Liver (tissue), 9 donors: ENCODE data around the gene HOXB8. TPM values are rescaled to one million over a fixed set of nuclear protein-coding genes. Genes with fewer than 3 reads are reported as not detected.
A peak's percentile ranks its signal among the peaks of the same experiment; 100 is the strongest.

Source experiments
- DNase-seq: peaks from one replicate; pipeline ENCODE4 v3.0.0-alpha.2; 2017; ENCODE audit warnings: low spot score
- H3K27ac ChIP-seq, 2 donors: one replicate each; pipeline ENCODE4 v1.7.0; 2013; ENCODE audit warnings: inconsistent platforms in 2 of 2, low read length in 2 of 2, control low read depth in 1 of 2, low read depth in 1 of 2, mild to moderate bottlenecking in 1 of 2
- H3K27me3 ChIP-seq, 4 donors: one replicate each; pipeline versions ENCODE4 v1.6.1 to v1.7.0; 2013; ENCODE audit warnings: low read length in 3 of 4, inconsistent platforms in 1 of 4, mild to moderate bottlenecking in 1 of 4, moderate library complexity in 1 of 4; ENCODE audit not compliant: control insufficient read depth in 4 of 4, insufficient read depth in 4 of 4
- H3K36me3 ChIP-seq, 4 donors: one replicate each; pipeline versions ENCODE4 v1.6.1 to v1.7.0; 2013; ENCODE audit warnings: low read length in 3 of 4, mild to moderate bottlenecking in 3 of 4, low read depth in 1 of 4, moderate library complexity in 1 of 4; ENCODE audit not compliant: control insufficient read depth in 4 of 4, insufficient read depth in 3 of 4
- H3K4me1 ChIP-seq, 4 donors: one replicate each; pipeline versions ENCODE4 v1.6.1 to v1.7.0; 2013; ENCODE audit warnings: low read length in 3 of 4, mild to moderate bottlenecking in 3 of 4, moderate library complexity in 1 of 4; ENCODE audit not compliant: control insufficient read depth in 4 of 4, insufficient read depth in 4 of 4
- H3K4me3 ChIP-seq, 3 donors: one replicate each; pipeline versions ENCODE4 v1.6.1 to v1.7.0; 2013; ENCODE audit warnings: low read length in 3 of 3, control low read depth in 1 of 3, low read depth in 1 of 3, mild to moderate bottlenecking in 1 of 3
- H3K9ac ChIP-seq, 2 donors: one replicate each; pipeline ENCODE4 v1.7.0; 2013; ENCODE audit warnings: low read length in 2 of 2, mild to moderate bottlenecking in 2 of 2, moderate library complexity in 2 of 2, control low read depth in 1 of 2, low read depth in 1 of 2
- H3K9me3 ChIP-seq, 4 donors: one replicate each; pipeline versions ENCODE4 v1.6.1 to v1.7.0; 2013; ENCODE audit warnings: low read length in 3 of 4; ENCODE audit not compliant: control insufficient read depth in 4 of 4
- EGR1 ChIP-seq, 2 donors: IDR thresholded peaks; 2 replicates each; pipeline ENCODE4 v1.6.1; 2016 to 2018; ENCODE audit warnings: antibody characterized with exemption in 2 of 2, low read depth in 2 of 2
- FOXA1 ChIP-seq: IDR thresholded peaks from 2 replicates; pipeline ENCODE4 v1.6.1; 2016; ENCODE audit warnings: antibody characterized with exemption
- FOXA2 ChIP-seq: IDR thresholded peaks from 2 replicates; pipeline ENCODE4 v1.6.1; 2016; ENCODE audit warnings: antibody characterized with exemption
- HNF4G ChIP-seq: IDR thresholded peaks from 2 replicates; pipeline ENCODE4 v1.6.1; 2016; ENCODE audit warnings: antibody characterized with exemption
- RAD21 ChIP-seq, 2 donors: IDR thresholded peaks; 2 replicates each; pipeline ENCODE4 v1.6.1; 2016; ENCODE audit warnings: antibody characterized with exemption in 2 of 2, mild to moderate bottlenecking in 2 of 2
- RXRA ChIP-seq, 2 donors: IDR thresholded peaks; 2 replicates each; pipeline ENCODE4 v1.6.1; 2017 to 2018; ENCODE audit warnings: antibody characterized with exemption in 2 of 2, mild to moderate bottlenecking in 1 of 2
- SP1 ChIP-seq: IDR thresholded peaks from 2 replicates; pipeline ENCODE4 v1.6.1; 2018; ENCODE audit warnings: antibody characterized with exemption, mild to moderate bottlenecking
- TAF1 ChIP-seq: conservative IDR thresholded peaks from 2 replicates; pipeline ENCODE4 v1.6.1; 2016; ENCODE audit warnings: antibody characterized with exemption, mild to moderate bottlenecking
- YY1 ChIP-seq: IDR thresholded peaks from 2 replicates; pipeline ENCODE4 v1.6.1; 2016; ENCODE audit warnings: antibody characterized with exemption, mild to moderate bottlenecking
- WGBS: extraction: QIAGEN DNeasy Blood & Tissue Kit; methylation state at CpG from one replicate; pipeline ENCODE4 v1.1.7; 2013; 5-methylcytosine and 5-hydroxymethylcytosine counted together
- polyA plus RNA-seq, 2 donors: library from polyadenylated mRNA; stranded (reverse) in 1 of 2; unstranded in 1 of 2; fragments of 200-250 nt in 1 of 2; fragments of >200 nt in 1 of 2; fragmentation: Nextera tagmentation in 1 of 2; extraction: Ambion mirVana in 1 of 2; gene quantifications; one replicate each; pipeline versions ENCODE4 v1.2.1 to v1.2.3, GENCODE V29; 2013 to 2015
- total RNA-seq, 2 donors: library from RNA; depleted of rRNA; stranded (reverse); fragments of >200 nt; gene quantifications; one replicate each; pipeline ENCODE4 v1.2.3, GENCODE V29; 2014
- TF ChIP-seq, protein P1 (sequence below): fragments of 150-350 bp; IDR thresholded peaks from 2 replicates; pipeline ENCODE4 v1.5.1; 2017; ENCODE audit warnings: improper control_type of control experiment, low read depth, low read length; ENCODE audit not compliant: missing input control
- TF ChIP-seq, protein P2 (sequence below): IDR thresholded peaks from 2 replicates; pipeline ENCODE4 v1.6.1; 2016; ENCODE audit warnings: antibody characterized with exemption
- TF ChIP-seq, protein P3 (sequence below): IDR thresholded peaks from 2 replicates; pipeline ENCODE4 v1.6.1; 2016; ENCODE audit warnings: antibody characterized with exemption, mild to moderate bottlenecking
- donor health status: healthy.
- donor health status: healthy.
- donor health status: healthy.
- donor health status: healthy.
- donor health status: healthy.

HOXB8 gene
- total and polyA plus RNA-seq, 4 donors = not detected

DNA sequence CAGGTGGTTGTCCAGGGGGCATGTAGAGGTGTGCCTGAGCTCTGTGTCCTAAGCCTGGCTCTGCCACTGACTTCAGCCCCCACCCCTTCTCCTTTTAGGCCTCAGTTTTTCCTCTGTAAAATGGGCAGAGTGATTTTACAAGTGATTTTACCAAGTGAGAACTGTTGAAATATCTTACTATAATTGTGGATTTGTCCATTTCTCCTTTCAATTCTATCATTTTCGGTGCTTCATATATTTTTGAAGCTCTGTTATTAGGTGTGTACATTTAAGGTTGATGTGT is 32.8 kb upstream of the HOXB8 start:
- Histone ChIP-seq H3K4me3 (no peak overlapping the region), H3K9ac (no peak overlapping the region), H3K27me3 (peaks cover 5 to 22% (median 16%) of the 10 kb centered on the region in 4 donors), H3K9me3 (no peaks in the 10 kb centered on the region), H3K27ac (no peak overlapping the region), H3K36me3 (no peaks in the 10 kb centered on the region), H3K4me1 (peaks cover 0 to 6% (median 2%) of the 10 kb centered on the region in 4 donors)
- 55% methylated on average over 1 of the region's 1 CpG for WGBS
- no peak for DNase-seq
- TF ChIP-seq, protein P1, sequence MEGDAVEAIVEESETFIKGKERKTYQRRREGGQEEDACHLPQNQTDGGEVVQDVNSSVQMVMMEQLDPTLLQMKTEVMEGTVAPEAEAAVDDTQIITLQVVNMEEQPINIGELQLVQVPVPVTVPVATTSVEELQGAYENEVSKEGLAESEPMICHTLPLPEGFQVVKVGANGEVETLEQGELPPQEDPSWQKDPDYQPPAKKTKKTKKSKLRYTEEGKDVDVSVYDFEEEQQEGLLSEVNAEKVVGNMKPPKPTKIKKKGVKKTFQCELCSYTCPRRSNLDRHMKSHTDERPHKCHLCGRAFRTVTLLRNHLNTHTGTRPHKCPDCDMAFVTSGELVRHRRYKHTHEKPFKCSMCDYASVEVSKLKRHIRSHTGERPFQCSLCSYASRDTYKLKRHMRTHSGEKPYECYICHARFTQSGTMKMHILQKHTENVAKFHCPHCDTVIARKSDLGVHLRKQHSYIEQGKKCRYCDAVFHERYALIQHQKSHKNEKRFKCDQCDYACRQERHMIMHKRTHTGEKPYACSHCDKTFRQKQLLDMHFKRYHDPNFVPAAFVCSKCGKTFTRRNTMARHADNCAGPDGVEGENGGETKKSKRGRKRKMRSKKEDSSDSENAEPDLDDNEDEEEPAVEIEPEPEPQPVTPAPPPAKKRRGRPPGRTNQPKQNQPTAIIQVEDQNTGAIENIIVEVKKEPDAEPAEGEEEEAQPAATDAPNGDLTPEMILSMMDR = no peak
- TF ChIP-seq RAD21 (IDR thresholded peaks at IDR 0.05) = no peak
- TF ChIP-seq YY1 = no peak
- TF ChIP-seq SP1 = no peak
- no peak for TF ChIP-seq HNF4G
- TF ChIP-seq, protein P2, sequence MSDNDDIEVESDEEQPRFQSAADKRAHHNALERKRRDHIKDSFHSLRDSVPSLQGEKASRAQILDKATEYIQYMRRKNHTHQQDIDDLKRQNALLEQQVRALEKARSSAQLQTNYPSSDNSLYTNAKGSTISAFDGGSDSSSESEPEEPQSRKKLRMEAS = no peak
- TF ChIP-seq TAF1 = no peak
- no peak for TF ChIP-seq EGR1 (IDR thresholded peaks at IDR 0.05; ENCODE audit: low read depth in 2 of 2)
- no peak for TF ChIP-seq FOXA1
- TF ChIP-seq RXRA (IDR thresholded peaks at IDR 0.05) = no peak
- TF ChIP-seq, protein P3, sequence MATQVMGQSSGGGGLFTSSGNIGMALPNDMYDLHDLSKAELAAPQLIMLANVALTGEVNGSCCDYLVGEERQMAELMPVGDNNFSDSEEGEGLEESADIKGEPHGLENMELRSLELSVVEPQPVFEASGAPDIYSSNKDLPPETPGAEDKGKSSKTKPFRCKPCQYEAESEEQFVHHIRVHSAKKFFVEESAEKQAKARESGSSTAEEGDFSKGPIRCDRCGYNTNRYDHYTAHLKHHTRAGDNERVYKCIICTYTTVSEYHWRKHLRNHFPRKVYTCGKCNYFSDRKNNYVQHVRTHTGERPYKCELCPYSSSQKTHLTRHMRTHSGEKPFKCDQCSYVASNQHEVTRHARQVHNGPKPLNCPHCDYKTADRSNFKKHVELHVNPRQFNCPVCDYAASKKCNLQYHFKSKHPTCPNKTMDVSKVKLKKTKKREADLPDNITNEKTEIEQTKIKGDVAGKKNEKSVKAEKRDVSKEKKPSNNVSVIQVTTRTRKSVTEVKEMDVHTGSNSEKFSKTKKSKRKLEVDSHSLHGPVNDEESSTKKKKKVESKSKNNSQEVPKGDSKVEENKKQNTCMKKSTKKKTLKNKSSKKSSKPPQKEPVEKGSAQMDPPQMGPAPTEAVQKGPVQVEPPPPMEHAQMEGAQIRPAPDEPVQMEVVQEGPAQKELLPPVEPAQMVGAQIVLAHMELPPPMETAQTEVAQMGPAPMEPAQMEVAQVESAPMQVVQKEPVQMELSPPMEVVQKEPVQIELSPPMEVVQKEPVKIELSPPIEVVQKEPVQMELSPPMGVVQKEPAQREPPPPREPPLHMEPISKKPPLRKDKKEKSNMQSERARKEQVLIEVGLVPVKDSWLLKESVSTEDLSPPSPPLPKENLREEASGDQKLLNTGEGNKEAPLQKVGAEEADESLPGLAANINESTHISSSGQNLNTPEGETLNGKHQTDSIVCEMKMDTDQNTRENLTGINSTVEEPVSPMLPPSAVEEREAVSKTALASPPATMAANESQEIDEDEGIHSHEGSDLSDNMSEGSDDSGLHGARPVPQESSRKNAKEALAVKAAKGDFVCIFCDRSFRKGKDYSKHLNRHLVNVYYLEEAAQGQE = no peak

DNA sequence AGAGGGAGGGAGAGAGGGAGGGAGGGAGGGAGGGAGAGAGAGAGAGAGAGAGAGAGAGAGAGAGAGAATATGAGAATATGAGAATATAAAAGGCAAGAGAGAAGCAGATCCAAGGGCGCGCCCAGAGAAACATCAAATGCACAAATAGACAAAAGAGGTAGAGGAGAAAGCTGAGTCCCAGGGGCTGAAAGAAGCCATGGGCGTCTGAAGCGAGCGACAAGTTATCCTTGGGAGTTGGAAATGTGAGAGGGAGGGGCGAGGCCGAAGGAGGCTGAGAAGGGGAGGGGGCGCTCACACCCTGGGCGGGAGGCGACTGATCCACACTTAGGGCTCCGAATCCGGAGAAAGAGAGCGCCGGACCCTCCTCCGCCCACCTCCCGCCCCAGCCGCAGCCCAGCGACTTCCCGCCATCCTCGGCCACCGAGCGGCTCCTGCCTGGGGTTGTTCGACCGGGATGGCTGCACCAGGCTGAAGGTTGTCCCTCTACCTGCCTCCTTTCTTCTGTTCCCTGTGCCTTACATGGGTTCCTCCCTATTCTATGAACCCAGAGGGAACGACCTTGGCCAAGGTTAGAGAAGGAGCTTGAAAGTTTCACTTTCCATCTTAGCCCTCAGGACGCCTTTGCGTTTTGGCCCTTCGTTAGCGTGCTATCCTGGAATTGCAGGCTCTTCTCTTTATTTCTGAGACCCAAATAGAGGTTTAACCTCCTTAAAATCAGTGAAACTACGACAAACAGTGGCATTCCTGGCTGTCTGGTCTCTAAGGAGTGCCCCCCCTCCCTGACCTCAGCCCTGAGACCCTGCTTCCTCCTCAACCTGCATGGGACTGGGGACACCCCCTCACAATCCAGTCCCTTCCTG is 32.2 kb upstream of the HOXB8 start:
- H3K4me3 ChIP-seq = peak overlapping the region in 2 of 3 donors; percentile 28 to 32
- H3K27ac ChIP-seq = no peak overlapping the region
- H3K9ac ChIP-seq = no peak overlapping the region
- 4% methylated on average over 30 of the region's 30 CpGs for WGBS
- no peaks in the 10 kb centered on the region for H3K9me3 ChIP-seq
- DNase-seq = no peak
- H3K4me1 ChIP-seq = peaks cover 0 to 6% (median 2%) of the 10 kb centered on the region in 4 donors
- no peaks in the 10 kb centered on the region for H3K36me3 ChIP-seq
- TF ChIP-seq FOXA2 = no peak
- no peak for TF ChIP-seq RAD21 (IDR thresholded peaks at IDR 0.05)
- peaks cover 8 to 22% (median 16%) of the 10 kb centered on the region in 4 donors for H3K27me3 ChIP-seq
